GM21360 (cell line): Measurements from ENCODE around the gene STAT5A.

Experiments
- ATAC-seq: cut with Tn5 transposase; IDR thresholded peaks from one replicate; pipeline ENCODE4 v1.9.1; 2021; ENCODE audit warnings: mild to moderate bottlenecking, moderate library complexity; ENCODE audit not compliant: unreplicated experiment

The STAT5A gene

DNA sequence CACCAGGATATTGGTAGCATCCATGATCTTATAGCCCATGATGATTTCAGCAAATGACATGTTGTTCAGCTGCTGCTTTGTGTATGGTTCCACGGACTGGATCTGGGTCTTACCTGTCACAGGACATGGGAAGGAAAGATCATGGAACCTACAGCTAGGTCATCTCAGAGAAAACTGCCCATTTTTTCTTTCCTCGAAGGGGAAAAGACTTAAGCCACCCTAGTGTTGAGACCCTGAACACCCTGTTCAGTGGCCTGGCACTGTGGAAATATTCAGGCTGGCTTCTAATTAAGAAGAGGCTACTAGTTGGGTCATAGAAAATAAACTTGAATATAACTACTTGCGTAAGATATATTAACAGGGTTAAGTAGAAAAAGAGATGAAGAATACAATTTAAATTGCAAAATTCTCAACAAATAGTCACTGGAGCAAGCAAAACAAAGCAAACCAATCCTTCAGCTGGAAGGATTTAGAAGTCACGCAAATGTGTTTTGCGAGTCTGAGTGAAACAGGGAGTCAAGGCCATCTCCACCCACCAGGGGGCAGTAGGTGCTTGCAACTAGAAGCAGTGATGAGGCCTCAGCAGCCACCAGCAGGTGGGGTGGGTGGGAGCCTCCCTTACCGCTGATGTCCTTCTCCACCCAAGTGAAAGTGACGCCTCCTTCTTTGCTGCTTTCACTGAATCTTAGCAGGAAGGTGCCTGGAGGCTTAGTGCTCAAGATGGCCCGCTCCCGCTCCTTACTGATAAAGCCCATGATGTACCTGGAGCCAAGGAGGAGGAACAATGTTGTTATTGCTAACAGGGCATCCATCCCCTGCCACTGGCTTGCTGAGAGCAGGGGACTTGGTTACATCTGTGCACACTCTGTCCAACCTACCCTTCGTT, 34.3 kb downstream of the STAT5A start:
- ATAC-seq = peak; percentile 74

DNA sequence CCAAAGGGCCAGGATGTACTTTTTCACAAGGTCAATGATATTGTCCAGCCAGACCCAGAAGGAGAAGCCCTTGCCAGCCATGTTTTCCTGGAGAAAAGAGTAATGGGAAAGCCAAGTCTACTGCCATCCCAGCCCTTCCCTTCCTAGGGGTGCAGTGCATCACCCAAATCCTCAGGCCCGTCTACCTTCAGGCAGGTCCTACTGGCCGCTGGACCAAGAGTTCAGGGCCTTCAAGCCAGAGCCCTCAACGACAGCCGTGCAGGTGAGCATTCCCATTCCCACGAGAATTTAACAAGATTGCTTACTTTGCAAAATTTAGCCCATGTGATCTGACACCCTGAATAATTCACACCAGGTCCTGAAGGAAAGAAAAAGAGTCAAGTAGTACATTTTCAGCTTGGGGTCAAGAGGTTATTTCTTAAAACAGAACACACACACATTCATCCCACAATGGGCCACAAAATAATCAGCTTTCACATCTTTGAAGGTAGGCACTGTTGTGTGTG, 35.0 kb downstream of the STAT5A start:
- ATAC-seq = no peak

DNA sequence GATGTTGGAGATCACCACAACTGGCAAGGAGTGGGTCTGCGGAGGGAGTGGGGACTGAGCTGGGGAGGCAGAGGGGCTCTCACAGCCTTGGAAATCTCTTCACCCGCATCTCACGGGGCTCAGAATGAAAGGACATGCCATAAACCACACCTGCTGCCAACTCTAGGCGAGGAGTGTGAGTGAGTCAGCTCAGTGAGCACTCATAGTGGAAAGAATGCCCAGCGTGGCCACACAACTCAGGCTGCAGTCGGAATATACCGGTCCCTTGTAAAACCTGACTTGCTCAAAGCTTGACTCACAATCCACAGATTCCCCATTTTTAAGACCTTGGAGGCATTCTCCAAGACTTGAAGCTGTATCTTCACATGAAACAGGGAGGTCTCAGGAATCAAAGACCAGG, 36.7 kb downstream of the STAT5A start:
- ATAC-seq = no peak

DNA sequence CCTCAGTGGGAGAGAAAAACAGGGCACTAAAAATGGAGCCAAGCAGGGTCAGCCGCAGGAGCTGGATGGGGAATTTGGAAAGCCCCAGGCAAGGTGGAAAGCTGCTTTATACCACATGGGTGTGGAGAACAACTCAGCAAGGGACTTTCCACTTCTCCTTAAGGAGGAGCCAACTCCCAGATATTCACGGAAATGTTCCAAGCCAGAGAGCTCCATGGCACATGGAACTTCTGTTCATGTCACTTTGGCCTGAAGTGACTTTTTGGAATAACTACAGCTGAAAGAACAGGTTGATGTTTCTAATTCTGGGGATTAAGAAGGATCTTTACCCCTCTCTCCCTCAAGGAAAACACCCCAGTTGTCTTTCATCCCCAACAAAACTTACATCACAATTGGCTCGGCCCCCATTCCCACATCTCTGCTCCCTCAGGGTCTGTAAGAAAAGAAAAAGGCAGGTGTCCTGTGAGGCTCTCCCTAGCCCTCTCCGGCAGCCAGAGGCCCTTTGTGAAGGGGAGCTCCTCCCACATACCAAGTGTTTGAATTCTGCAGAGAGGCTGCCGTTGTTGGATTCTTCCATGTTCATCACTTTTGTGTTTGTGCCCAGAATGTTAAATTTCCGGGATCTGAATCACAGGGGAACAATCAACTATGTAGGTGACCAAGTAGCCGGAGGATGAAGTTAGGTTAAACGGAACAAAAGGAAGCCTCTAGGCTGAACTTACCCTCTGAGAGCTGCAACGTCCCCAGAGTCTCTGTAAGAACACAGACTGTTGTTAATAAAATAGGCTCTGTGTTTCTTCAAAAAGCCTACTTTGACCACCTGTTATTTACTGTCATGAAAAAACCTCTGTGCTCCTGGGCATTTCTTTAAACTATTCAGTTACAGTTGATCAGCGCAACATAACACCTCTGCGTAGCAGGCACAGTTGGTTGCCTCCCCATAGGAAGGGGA, 41.0 kb downstream of the STAT5A start:
- ATAC-seq = no peak

DNA sequence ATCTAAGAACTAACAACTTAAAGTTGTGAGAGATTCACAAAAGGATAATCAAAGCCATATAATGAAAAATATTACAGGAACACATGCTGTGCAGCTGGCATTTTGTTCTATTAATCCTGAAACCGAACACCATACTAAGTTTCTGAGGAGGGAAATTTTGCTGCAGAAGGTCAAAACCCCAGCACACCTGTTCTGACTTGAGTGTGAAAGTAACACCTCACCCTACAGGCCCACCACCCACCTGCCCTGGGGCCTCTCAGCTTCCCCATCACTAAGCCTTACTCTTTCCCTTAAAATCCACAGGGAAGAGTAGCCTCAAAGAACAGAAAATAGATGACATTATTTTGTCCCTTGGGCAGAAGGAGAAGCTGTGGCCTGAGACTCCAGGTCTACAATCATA, 44.8 kb downstream of the STAT5A start:
- ATAC-seq = no peak

DNA sequence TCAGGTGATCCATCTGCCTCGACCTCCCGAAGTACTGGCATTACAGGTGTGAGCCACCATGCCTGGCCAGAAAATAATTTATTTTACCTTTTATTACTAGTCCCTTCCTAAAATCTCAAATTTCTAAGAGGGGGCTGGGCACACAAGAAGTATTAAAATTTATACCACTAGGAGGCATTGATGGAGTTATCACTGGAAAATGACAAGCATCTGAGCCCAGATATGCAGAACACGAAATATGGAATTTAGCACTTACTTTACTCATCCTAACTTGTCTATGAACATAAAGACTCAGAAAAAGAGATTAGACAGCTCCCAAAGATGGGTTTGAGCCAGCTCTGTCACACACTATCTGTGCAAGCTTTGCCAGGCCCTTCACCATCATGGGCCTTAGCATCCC, 46.4 kb downstream of the STAT5A start:
- no peak for ATAC-seq

DNA sequence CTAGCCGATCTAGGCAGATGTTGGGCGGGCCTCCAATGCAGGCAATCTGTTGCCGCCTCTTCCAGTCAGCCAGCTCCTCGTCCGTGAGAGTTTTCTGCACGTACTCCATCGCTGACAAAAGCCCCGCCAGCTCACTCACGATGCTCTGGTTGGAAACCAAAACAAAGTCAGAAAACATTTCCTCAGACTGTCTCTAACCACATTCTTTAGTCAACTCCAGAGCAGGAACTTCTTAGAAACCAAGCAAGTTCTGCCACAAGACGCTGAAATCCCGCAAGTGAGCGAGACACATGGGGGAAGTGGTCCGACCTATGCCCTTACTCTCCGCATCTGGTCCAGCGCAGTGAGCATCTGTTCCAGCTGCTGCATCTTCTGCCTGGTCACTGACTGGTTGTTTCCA, 49.1 kb downstream of the STAT5A start:
- no peak for ATAC-seq

DNA sequence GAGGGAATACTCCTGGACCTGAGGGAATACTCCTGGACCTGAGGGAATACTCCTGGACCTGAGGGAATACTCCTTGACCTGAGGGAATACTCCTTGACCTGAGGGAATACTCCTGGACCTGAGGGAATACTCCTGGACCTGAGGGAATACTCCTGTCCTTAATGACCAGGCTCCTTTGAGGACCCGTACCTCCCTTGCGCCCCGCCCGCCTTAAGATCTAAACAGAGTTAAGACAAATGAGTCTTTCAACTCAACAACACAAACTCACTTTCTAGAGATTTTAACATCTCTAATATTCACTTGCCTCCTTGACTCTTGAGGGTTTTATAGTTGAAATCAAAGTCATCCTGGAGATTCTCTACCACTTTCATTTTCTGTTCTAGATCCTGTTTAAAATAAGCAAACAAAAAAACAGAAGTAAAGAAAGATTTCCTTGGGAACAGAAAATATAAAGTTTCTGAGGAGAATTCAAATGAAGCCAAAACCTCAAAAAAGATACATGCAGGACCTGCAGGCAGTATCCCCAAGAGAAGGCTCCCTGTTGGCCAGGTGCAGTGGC, 50.2 kb downstream of the STAT5A start:
- no peak for ATAC-seq

DNA sequence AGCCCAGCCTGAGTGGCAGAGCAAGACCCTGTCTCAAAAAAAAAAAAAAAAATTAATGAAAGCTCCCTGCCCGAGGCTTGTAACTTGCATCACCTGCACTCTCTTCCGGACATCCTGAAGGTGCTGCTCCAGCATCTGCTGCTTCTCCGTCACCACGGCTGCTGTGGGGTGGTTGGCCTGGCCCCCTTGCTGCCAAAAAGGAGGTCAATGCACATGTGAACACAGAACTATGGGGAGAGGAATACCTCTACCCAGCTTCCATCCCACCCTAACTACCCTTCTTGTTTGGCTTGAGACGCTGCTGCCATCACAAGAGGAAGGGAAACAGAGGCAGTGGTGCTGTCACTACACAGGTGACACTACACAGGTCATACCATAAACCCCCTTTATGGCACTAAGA, 50.9 kb downstream of the STAT5A start:
- no peak for ATAC-seq

DNA sequence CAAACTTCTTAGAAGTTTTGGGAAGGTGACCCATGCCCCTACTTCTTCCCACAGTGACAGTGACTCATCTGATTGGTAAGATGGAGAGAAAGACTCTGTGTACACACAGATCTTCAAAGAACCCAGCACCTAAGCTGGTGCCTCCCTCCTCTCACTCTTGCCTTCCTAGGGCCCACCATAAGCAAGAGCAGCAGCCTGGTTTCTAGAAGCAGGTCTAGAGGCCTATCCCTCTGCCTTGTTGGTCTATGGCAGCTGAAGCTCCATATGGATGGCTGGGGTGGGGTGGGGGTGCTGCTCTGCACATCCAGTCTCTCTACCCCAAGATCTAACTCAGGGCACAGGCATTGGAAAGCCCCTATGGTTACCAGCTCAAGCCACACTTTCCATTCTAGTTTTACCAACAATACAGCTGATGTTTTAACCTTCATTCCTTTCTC, 52.4 kb downstream of the STAT5A start:
- ATAC-seq = no peak

DNA sequence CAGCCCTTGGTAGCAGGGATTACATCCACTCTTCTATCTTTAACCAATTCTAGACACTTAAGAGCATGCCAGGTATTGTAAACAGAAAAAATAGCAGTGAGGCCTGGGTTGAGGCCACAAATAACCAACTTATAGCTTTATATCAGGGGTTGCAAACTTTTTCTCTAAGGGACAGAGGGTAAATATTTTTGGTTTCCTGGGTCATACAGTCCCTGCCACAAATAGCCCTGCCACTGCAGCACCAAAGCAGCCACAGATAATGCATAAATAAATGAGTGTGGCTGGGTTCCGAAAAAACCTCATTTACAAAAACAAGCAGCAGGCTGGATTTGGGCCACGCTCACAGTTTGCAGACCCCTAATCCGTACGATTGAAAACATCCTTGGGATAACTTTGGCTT, 53.3 kb downstream of the STAT5A start:
- ATAC-seq = no peak

DNA sequence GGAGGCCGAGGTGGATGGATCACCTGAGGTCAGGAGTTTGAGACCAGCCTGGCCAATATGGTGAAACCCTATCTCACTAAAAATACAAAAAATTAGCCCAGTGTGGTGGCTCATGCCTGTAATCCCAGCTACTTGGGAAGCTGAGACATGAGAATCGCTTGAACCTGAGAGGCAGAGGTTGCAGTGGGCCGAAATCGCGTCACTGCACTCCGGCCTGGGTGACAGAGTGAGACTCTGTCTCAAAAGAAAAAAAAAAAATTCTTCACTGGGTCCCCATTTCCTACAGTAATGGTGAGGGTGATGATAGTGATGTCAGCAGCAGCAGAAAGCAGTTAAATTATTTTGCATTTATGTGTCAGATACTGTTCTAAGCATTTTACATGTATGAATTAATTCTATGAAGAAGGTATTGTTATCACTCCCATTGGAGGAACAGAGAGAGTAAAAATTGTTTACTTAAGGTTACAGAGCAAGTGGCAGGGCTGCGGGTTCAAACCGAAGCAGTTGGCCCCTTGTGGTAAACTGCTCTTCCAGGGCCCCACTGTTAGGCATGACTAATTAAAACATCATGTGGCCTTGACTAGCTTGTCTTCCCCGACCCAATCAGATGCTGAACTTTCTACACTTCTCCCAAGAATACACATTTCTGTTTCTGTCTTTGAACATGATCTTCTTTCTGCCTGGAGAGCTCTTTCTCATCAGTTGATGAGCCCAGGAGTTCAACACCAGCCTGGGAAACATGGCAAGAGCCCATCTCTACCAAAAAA, 54.1 kb downstream of the STAT5A start:
- ATAC-seq = no peak

DNA sequence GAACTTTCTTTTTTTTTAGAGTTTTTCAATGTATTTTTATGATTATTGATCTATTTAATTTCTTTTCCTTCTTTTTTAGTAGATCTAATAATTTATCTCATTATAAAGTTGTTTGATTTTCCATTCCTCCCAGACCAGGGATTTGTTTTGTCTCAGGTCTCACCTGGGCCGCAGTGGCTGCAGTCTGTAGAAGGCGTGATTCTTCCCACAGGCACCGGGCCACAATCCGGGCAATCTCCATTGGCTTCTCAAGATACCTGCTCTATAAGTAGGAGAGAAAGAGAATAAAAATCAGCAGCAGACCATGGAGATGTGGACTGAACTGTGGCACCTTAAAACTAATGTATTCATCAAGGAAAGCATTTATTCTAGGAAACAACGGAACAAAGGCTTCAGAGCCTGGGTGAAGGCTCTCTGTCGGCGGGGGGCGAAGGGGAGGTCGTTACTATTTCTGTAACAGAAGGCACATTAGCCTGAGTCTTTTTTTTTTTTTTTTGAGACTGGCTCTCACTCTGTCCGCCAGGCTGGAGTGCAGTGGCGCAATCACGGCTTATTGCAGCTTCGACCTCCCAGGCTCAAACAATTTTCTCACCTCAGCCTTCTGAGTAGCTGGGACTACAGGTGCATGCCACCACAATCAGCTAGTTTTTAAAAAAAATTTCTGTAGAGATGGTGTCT, 57.2 kb downstream of the STAT5A start:
- ATAC-seq = no peak

DNA sequence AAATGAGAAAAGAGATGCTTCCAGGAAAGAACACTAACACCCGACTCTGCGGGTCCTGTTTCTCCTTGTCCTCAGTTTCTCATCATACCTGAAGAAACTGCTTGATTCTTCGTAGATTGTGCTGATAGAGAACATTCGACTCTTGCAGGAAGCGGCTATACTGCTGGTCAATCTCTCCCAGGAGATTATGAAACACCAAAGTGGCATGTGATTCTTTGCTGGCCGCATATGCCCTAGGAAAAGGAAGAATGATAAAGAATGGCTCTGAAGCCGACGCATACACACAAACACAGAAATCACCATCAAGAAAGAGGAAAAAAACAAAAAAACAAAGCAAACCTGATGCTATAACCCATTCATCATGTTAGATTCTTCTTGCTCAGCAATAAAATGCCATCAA, 58.2 kb downstream of the STAT5A start:
- ATAC-seq = no peak

DNA sequence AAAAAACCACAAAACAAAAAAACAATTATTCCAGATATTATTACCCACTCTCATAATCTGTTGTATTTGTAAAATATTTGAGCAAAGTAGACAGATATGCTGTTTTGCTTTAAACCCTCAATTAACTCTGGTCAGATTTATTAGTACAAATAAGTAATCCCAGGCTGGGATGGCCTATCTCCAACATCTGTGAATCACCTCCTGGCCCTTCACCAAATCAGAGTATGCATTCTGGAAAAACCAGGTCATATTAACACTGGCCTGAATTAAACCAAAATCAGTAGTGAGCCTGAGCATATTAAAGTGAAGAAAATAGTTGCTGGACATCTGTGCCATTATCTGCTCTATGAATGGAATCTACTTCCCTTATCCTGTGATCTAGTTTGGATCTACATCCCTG, 58.9 kb downstream of the STAT5A start:
- no peak for ATAC-seq

DNA sequence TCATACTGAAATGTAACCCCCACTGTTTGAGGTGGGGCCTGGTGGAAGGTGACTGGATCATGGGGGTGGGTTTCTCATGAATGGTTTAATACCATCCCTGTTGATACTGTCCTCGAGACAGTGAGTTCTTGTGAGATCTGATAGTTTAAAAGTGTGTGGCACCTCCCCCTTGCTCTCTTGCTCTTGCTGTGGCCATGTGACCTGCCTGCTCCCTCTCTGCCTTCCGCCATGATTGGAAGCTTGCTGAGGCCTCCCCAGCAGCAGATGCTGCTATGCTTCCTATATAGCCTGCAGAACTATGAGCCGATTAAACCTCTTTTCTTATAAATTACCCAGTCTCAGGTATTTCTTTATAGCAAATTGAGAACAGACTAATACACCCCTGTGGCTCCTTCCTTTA, 59.3 kb downstream of the STAT5A start:
- ATAC-seq = no peak

DNA sequence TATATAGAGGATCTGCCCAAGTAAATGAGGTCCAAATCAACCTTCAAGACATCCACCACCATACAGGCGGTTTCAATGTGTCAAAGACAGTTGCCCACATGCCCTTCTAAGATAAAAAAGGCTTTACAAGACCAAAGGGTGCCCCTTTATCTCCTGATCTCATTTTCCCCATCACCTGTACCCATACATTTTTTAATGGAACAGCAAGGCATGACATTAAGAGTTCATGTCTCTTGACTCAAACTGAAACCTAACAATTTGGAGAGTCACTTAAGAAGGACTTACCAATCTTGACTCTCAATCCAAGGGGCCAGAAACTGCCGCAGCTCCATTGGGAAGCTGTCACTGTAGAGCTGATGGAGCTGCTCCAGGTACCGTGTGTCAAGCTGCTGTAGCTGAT, 59.8 kb downstream of the STAT5A start:
- no peak for ATAC-seq

DNA sequence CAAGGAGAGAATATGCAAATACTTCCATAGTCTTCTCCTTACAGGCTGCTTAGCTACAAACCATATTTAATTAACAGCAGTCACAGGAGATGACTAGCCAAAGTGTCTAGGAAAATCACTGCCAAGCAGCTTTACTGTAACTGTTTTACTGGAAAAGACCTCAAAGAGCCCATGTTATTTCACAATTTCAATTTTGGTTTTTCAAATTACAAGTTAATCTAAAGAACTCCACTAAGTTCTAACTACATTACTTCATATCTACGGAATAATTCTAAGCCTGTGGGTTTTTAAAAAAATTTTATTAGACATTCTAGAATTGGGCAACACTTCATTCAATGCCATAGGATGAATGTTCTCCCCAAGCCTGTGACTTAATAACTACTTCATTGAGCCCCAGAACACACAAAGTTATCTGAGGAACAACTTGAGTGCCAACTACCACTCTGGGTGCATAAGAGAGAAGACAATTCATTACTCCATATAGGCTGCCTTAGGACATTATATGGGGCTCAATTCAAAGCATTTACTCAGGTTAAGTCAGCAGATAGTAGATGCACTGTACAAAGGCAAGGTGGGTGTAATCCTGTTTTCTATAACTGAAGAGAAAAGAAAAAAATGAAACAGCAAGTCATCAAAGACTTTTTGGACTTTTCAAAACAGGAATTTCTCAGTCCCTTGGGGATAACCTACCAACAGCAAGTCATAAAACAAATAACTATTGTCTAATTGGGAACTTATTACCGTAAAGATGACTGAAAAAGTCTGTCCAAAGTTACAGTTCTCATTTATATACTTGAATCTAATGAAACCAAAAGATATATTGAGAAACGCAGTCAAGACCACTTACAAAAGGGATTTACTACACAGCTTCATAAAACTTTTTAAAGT, 66.9 kb downstream of the STAT5A start:
- no peak for ATAC-seq

DNA sequence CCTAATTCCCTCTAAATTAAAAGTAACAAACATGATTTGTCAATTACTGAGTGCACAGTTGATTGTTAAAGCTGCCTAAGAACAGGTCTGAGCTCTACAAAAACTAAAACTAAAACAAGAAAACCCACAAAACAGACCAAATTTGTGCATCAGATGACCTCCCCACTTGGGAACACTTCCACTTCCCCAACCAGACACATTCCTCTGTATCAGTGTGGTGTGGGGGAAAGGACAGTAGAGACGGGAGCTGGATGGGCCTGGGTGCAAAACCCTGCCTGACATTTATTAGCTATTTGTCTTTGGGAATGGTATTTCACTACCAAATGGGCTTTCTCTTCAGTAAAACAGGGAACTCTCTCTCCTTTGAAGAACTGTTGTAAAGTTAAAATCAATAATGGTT, 70.1 kb downstream of the STAT5A start:
- ATAC-seq = no peak
